HG03095 (cell line): Measurements from ENCODE around the gene MECR.

ENCODE experiments used
- ATAC-seq: cut with Tn5 transposase; IDR thresholded peaks from one replicate; pipeline ENCODE4 v1.9.1; 2021; ENCODE audit warnings: moderate library complexity; ENCODE audit not compliant: unreplicated experiment

The MECR gene

DNA sequence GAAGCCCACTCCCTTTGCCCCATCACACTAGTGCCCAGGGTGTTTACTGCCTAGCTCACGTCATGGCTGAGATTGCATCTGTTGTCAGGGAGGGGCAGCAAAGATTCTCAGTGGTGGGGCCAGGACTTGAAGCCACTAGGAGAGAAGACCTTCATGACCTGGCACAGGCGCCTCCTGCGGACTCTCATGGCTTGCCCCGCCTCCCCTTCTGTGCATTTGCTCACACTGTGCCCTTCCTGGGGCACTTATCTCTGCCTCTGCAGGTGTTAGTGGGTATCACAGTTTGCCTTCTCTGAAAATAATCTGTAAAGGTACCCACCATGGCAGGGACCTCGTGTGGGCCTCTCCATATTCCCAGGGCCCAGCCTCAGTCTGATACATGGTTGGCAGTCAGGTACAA is 25.7 kb upstream of the MECR start:
- no peak for ATAC-seq

DNA sequence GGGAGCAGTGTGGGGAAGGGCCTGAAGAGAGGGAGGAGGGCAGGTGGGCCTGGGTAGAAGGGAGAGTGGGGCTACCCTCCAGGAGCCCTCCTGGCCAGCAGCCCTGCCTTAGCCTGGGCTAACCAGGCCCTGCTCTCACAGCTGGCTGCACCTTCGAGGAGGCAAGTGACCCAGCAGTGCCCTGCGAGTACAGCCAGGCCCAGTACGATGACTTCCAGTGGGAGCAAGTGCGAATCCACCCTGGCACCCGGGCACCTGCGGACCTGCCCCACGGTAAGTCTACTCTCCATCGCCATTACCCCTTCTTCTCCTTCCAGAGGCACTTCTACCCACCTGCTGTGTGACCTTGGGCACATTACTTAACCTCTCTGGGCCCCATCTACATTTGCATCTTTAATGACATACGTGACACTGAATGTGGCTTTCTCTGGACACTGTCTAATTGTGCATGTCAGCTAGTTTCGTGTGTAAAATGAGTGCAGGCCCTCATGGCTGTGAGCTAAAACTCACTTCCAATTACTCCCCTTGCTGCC is 24.5 kb upstream of the MECR start:
- ATAC-seq: no peak

DNA sequence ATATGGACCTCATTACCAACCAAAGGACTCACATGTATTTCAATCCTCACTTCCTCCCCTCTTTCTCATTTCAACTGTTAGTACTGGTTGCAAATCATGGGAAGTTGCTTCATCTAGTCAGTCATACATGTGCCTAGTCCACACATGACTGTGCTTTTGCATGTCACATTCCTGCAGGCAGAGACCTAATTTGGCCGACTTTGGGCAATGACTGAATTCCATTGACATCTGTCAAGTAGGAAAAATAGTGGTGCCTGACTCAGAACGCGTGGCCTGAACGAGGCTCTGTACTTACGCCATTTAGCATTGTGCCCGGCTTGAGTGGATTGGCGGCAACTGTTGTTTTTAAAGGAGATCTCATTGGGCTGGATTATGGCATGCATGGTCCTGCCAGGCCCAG is 23.6 kb upstream of the MECR start:
- no peak for ATAC-seq

DNA sequence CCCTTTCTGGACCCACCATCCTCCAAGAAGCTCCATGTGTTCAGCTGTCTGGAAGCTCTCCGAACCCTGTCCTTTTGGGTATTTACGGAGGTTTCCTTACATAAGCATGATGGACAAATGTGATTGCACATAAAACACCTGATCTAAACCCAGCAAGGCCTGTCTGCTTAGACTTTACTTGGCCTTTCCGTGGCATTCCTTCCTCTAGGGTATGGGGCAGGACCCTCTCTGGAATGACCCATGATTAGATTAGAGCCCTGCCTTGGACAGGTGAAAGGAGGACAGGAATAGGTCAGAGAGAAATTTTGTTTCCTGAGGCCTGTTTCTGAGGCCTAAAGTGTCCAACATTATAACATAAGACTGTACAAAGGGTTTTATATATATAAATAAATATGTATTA is 22.4 kb upstream of the MECR start:
- no peak for ATAC-seq

DNA sequence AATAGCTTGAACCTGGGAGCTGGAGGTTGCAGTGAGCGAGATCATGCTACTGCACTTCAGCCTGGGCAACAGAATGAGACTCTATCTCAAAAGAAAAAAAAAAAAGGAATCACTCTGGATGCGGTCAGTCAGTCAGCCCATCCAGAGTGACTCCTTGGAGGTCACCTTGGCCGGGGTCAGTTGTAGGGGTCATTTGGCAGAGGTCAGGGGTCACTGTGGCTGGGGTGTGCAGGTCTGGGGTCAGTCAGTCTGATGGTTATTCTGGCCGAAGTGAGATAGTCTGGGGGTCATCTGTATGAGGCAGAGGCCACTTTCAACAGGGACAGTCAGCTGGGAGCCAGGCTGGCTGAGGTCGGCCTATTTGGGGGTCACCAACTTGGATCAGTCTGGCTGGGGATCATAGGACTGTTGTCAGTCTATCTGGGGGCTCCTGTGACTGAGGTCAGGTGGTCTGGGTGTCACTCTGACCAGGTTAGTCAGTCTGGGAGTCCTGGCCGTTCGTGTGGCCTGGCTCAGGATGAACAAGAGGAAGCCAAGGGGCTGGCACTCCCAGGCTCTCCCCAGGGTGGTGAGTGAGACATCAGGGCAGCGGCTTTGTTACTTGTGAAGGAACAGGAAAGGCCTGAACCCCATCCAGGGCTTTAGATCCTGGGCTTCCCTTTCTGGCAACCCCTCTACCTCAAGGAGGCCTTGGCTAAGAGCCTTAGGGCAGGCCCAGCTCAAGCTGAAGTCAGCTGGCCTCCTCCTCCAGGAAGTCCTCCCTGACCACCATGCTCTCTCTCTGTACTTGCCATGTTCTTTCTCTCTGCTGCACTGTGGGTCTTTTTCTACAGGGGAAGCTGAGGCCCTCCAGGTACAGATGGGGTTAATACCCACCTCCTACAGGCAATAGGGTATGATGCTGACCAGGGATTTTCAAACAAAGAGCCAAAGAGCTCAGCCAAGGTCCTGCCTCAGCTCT is 20.7 kb upstream of the MECR start:
- no peak for ATAC-seq

DNA sequence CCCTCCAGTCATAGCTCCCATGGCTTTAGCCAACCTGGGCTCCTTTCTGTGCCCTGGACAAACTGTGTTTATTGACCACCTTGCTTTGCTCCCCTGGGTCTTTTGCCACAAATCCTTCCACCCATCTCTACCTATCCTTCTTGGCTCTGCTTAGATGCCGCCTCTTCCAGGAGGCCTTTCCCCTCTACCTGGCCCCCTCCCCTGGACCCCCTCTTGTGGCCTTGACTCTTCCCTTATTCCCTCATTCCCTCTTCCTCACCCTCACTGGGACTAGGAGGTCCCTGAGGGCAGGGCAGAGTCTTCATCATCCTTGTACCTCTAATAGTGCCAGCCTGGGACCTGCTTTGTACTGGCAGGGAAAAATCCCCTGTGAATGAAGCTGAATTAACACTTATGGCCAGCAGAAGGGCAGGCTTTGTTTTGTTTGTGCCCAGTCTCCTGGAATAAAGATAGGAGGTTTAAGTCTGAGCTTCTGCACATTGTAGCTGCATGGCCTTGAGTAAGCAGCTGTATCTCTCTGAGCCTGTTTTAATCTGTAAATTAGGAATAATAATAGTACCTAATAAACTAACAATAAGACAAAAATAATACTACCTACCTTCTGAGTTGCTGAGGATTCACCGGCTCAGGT is 19.3 kb upstream of the MECR start:
- ATAC-seq: no peak

DNA sequence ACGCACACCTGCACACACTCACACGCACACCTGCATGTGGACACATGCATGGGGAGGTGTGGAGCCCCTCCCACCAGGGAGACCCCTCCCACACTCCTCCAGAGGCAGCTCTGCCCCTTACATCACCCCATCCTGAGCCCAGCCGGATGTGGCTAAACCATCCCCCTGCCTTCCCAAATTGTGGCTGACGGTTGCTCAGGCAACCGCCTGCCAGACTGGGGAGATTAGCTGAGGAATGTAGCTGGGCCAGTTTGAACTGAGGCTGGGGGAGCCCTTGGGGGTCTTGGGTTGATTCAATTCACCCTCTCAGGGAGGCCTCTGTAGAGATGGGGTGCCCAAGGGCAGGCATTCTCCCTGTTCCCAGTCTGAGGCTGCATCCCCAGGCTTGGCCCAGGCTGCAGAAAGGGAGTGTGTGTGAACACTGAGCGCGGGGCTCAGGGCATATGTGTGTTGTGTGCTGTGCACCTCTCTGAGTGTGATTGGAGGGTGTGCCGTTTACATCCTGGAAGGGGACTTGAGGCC is 18.5 kb upstream of the MECR start:
- ATAC-seq: no peak

DNA sequence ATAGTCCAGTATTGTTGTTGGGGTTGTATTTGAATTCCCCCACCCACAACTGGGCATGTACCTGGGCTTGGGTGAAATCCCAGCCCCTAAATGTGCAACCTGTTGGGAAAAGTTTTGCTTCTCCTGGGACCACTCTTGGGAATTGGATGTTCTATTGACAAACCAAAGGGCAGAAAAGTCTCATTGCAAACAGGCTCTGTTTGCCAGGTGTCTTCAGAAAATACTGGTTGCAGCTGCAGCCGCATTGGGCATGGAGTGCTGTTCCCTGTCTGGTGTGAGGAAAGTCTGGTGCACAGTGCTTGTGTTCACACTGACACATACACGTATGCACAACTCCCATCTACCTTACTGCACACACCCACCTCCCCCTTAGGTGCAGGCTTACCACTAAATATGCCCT is 17.7 kb upstream of the MECR start:
- no peak for ATAC-seq

DNA sequence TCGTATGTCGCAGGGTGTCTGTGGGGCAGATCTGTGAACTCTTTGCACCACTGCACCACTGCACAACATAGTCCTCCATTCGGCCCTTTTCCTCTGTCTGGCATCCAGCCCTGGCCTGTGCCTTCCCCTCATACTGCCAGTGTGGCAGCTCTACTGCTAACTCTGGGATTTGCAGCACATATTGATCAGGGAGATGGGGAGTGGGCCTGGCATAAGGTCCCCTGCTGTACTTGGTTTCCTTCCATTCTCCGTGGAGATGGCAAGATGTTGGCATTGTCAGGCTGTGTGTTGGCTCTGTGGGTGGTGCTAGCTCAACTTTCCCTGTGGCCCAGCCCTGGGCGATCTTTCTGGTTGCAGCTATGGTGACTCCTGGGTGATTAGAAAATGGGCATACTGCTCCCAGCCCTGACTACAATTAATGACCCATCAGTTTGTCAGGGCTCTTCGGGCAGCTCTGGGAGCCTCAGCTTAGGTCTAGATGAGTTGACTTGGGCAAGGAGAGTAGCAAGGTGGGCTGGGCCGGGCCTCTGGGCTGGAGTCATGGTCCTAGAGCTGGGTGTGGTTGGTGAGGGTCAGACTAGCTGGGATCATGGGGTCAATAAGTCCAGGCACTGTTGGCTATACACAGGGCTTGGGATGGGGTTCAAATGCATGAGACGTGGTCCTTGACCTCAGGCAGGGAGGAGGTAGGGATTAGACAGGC is 17.0 kb upstream of the MECR start:
- no peak for ATAC-seq

DNA sequence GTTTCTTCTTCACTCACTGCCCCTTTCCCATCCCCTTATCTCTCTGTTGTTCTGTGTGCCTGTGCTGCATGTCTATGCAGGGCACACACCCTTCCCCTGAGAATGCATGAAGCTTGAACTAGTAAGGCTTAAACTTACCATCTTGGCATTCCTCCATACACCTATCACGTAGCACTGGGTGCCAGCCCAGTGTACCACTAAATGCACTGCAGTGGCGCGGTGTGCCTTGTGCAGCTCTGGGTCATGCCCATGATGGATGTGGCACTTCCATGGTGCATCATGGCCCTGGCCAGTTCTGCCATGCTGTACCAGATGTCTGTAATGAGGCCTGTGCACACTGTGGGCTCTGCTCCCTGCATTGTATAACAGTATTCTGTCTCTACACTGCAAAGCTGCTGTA is 16.3 kb upstream of the MECR start:
- ATAC-seq: no peak

DNA sequence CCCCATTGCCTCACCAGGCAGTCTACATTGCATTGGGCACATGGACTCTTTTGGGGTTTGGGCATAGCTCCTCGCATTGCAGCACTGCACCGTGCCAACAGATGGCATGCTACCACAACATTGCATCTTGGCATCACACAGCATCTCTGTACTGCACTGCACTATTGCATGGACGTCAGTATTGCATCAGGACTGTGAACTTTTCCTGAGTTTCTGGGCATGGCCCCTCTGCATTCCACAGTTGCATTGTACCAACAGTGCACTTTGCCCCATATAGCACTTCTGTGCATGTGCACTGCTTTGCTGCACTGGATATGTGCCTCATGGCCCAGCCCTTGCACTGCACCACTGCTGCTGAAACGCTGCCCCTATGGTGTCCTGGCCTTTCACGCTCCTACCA is 15.1 kb upstream of the MECR start:
- ATAC-seq: no peak

DNA sequence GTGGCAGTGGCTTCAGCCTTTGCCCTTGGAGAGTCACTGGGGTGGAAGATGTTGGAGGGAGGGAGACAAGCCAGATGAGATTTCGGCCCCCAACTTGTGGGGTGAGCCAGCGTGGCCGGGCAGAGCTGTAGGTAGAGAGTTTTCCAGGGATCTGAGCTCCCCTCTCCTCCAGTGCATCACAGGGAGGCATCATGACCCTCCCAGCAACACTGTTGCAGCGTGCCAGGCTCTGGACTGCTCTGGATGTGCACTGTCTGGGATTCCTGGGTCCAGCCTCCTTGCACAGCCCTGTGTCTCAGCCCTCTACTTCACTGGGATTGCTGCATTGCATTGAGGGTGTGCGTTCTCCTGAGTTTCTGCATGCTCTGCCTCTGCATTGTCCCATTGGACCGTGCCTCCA is 14.5 kb upstream of the MECR start:
- ATAC-seq: no peak

DNA sequence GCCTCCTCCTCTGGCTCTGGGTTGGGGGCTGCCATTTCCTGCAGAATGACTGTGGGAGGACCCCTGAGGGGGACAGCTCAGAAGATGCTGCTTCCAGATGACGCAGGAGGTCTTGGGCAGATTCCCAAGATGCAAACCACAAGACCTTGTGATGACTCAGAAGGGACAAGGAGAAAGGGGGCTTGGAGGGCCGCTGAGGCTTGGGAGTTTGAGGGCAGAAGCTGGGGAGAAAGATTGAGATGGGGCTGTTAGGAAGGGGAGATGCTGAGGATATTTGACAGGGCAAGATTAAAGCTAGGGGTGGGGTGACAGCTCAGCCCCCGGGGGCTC is 13.1 kb upstream of the MECR start:
- ATAC-seq: no peak

DNA sequence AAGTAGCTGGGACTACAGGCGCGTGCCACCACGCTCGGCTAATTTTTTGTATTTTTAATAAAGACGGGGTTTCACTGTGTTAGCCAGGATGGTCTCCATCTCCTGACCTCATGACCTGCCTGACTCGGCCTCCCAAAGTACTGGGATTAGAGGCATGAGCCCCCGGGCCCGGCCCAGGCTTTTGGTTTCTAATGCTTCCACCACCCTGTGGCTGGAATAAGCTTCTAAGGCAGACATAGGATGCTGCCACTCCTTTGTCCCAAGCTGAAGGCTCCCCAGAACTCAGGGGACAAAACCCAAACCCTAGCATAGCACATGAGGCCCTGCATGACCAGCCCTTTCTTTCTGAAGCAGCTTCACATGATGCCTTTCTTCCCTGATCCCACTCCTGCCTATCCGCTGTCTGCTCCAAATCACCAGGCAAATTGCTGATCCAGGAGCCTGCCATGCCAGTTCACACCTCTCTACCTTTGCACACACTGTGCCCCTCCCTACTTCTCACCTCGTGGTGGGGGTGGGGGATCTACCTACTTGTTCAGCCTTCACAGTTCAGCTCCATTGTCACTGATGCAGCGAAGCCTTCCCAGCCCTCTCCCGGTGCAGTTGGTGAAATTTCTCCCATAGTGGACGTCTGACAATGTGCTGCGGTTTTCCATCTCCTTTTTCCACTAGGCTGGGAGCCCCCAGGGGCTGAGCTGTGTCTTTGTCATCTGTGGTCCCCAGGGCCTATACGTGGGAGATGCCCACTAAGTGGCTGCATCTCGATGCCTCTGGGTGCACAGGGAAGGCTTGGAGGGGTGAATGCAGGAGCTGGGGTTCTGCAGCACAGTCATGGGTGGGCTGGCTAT is 12.5 kb upstream of the MECR start:
- no peak for ATAC-seq

DNA sequence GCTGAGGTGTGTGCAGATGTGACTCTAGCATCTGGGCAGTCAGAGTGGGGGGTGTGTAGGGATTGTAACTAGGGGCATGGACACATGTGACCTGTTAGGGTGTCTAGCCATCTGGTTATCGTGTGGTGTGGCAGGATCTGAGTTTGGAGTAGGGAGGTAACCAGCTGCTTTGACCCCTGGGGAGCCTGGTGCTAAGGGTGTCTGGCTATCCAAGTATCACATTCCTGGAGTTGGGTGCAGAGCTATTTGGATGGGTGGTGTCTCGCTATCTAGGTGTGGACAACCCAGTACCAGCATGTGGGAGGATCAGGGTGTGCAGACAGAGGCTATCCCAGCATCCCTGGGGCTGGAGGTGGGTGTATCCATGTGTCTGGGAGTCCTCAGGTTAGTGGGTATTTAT is 10.3 kb upstream of the MECR start:
- no peak for ATAC-seq

DNA sequence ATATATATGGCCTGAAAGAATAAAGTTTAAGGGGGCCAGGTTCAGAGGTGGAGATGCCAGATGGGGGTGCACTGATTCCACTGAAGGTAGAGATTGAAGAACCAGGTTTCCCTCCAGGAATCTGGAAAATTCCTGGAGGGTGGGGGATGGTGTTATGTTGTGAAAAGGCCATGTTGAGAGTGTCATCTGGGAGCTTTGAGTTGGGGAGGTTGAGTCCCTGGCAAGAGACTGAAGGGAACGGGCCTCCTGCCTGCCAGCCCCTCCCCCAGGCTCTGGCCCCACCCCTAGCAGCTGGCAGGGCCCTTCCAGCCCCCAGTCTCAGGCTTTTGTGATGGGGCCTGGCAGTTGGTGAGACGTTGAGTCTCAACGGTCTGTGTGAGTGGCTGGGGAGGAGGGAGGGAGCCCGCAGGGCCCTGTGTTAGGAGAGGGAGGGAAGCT is 9.7 kb upstream of the MECR start:
- ATAC-seq: no peak

DNA sequence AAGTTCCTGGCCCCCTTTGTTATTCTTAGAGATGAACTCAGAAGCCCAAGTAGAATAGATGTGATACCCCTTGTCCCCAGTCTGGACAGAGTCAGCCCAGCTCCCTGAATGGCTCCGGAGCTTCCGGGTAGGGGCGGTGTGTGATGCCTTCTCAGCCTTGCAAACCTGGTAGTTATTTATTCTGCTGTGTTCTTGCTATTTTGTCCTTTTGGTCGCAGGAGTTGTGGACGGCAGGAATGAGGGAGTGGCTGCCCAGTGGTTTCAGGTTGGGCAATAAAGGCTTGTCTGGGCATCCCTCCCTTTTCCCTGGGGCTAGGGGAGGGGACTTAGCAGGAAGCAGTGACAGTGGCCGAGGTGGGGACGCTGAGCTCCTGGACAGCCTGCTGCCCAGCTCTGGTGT is 8.4 kb upstream of the MECR start:
- ATAC-seq: no peak

DNA sequence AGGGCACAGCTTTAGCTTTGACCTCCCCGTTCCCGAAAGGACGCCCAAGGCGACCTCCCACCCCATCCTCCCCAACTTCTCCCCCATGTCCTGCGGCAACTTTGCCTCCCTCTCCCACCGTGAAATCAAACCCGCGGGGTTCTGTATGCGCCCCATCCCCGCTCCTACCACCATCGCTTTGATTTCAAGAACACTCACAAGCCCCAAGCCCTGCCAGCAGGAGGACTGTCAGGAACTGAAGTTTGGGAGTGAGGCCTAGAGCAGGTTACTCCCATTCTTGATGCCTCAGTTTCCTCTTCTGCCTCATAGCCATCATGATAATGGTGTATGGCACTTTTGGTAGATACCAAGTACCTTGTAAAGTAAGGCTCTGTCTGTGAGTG is 7.9 kb upstream of the MECR start:
- ATAC-seq: no peak

DNA sequence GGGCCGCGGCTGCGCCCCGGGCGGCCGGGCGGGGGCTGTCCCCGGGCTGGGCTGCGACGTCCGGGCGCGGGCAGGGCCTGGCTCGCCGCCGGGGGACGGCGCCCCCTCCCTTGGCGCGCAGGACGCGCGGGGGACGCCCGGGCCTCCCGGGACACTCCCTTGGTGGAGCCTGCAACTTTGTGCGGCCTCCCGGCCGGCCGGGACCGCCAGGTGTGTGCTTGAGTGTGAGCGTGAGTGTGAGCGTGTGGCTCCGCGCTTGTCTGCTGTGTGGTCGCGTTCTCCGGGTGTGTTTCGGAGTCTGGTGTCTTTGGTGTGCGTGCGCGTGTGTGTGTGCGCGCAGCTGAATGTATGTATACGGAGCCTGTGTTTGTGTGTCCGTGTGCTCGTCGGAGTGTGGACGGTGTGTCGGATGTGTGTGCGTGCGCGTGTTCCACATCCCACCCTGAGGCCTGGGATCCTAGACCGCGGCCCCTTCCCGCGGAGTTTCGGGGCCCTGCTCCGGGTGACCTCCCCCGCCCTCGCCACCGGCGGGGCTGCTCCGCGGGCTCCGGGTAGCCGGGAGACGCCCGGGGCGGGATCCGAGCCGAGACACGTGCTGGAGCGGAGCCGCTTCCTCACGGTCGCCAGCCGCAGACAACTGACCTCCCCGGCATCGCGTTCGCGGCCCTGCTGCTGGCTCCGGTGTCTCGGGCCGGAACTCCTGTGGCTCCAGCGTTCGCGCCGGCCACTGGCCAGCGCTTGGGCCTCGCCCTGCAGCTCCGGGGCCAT is 7.3 kb upstream of the MECR start:
- ATAC-seq: no peak
